Esophagus muscularis mucosa (tissue), 3 donors: ENCODE results near the gene UPF3B.
"Not testable (repeated sequence)": the region's sequence is repeated elsewhere in the genome, so short reads cannot be mapped to it uniquely, and the experiment has no call there.

Experiments used
- POLR2A ChIP-seq: fragments of 450-650 bp; IDR thresholded peaks from one replicate; pipeline ENCODE4 v1.6.1; 2017; ENCODE audit warnings: antibody characterized with exemption, moderate library complexity, mild to moderate bottlenecking, low read depth
- POLR2AphosphoS5 ChIP-seq, 2 donors: sonication (generic); formaldehyde crosslinking; IDR thresholded peaks; one replicate each; pipeline ENCODE4 v1.6.1; 2017; ENCODE audit warnings: antibody characterized with exemption in 2 of 2
- TF ChIP-seq, protein P1 (sequence below), 3 experiments: fragments of 200-600 bp in 2 of 3; fragments of 450-650 bp in 1 of 3; sonication (generic) in 2 of 3; IDR thresholded peaks; one replicate each; pipeline ENCODE4 v1.5.1; 2017 to 2019; ENCODE audit warnings: antibody characterized with exemption in 3 of 3, mild to moderate bottlenecking in 2 of 3, moderate library complexity in 1 of 3

DNA sequence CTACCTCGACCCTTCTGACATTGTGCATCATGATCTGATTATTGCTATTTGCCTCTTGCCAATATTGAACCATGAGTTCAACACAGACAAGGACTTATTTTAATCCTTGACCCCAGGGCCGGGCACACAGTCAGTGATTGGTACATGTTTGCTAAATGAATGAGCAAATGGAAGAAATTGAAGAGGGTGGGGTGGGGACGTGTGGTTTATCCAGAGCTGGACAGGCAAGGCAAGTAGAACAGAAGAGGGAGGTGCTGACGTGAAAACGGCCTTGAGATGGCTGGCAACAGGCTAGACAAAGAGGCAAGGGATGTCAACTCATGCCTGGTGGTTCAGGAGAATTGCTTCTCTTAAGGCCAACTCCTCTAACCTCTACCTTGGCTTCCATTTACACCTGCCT, 28.5 kb downstream of the UPF3B start:
- TF ChIP-seq, protein P1, sequence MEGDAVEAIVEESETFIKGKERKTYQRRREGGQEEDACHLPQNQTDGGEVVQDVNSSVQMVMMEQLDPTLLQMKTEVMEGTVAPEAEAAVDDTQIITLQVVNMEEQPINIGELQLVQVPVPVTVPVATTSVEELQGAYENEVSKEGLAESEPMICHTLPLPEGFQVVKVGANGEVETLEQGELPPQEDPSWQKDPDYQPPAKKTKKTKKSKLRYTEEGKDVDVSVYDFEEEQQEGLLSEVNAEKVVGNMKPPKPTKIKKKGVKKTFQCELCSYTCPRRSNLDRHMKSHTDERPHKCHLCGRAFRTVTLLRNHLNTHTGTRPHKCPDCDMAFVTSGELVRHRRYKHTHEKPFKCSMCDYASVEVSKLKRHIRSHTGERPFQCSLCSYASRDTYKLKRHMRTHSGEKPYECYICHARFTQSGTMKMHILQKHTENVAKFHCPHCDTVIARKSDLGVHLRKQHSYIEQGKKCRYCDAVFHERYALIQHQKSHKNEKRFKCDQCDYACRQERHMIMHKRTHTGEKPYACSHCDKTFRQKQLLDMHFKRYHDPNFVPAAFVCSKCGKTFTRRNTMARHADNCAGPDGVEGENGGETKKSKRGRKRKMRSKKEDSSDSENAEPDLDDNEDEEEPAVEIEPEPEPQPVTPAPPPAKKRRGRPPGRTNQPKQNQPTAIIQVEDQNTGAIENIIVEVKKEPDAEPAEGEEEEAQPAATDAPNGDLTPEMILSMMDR (IDR thresholded peaks at IDR 0.05) = not testable (repeated sequence)
- not testable (repeated sequence) for TF ChIP-seq POLR2A; POLR2AphosphoS5 (IDR thresholded peaks at IDR 0.05)
